CD4-positive, alpha-beta T cell treated with Interleukin-15 for 1 hour (primary cell): ENCODE measurements around the gene SAMM50.
A peak's percentile ranks its signal among the peaks of the same experiment; 100 is the strongest.

ENCODE experiments used
- DNase-seq: peaks from one replicate; pipeline ENCODE4 v3.0.0-alpha.2; 2020

Gene SAMM50

DNA sequence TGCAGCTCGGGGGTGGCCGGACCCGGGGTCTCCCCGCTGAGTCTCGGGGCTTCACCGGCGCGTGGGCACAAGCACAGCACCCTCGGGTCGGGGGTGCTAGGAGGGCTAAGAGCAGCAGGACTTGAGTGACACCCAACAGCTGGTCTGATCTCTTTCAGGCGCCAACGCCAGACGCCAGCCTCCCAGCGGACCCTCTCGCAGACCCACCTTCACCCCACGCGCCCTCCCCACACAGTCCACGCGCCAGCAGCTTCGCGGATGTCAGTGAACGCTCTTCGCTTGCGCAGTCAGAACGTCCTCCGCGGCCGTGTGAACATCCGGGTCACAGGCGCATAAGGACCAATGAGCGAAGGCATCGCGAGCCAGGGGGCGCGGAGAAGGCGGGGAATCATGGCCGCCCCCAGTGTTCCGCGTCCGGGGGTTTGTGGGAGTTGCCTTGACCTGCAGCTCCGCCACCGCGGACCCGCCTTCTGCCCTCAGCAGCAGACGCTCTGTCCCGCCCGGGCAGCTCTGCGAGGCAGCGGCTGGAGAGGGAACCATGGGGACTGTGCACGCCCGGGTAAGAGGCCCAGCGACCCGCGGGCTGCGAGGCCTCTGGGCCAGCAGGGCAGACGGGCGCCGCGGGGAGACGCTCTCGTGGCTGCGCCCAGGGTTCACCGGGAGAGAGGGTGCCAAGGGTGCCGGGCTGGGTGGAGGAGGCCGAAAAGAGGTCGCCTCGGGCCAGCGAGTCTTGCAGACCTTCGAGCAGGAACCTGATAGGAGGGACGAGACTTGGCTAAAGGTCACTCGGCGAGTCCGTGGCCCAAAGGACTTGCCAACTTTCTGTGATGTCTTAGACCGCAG, at the start of gene SAMM50:
Gene SAMM50 (plus strand): TSS at position 403 of the 843 bp plus-strand sequence. CDS start 136 bp downstream, at position 539.
- DNase-seq: peak; percentile 90

DNA sequence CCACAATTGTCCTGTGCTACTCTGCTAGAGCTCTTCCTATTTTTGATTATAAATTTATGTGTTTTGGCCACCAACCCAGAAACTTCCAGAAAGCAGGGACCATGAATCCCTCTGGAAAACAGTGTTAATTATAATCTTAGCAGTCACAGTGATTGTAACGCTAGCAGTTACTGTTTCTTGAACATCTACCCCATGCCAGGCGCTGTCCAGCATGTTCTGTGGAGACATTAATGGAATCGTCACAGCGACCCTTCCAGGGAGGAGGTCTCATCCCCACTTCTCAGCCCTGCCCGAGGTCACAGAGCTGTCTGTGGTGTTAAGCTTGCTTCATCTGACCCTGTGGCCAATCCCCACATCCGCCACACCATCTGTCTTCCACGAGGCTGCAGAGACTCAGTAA, 49.6 kb upstream of the SAMM50 start:
- no peak for DNase-seq

DNA sequence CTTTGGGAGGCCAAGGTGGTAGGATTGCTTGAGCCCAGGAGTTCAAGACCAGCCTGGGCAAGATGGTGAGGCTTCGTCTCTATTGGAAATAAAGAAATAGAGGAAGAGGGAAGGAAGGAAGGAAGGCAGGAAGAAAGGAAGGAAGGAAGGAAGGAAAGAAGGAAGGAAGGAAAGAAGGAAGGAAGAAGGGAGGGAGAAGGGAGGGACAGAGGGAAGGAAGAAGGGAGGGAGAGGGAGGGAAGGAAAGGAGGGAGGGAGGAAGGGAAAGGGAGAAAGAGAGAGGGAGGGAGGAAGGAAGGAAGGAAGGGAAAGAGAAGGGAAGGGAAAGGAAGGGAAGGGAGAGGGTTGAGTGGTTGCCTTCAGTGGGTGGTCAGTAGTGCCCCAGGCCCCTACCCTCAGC, 45.5 kb upstream of the SAMM50 start:
- no peak for DNase-seq

- DNase-seq: no peak
These were observed 45.0 kb upstream of the SAMM50 start for GRCh38 chr22:43910178-43910695.

- DNase-seq: no peak
These were observed 43.9 kb upstream of the SAMM50 start for GRCh38 chr22:43911351-43911750.

- no peak for DNase-seq
These were observed 37.7 kb upstream of the SAMM50 start for GRCh38 chr22:43917521-43917920.

- no peak for DNase-seq
These were observed 35.9 kb upstream of the SAMM50 start for GRCh38 chr22:43919106-43919973.

- DNase-seq: no peak
These were observed 33.9 kb upstream of the SAMM50 start for GRCh38 chr22:43921370-43921769.

GRCh38 chr22:43922123-43922522, 33.1 kb upstream of the SAMM50 start:
- no peak for DNase-seq

DNA sequence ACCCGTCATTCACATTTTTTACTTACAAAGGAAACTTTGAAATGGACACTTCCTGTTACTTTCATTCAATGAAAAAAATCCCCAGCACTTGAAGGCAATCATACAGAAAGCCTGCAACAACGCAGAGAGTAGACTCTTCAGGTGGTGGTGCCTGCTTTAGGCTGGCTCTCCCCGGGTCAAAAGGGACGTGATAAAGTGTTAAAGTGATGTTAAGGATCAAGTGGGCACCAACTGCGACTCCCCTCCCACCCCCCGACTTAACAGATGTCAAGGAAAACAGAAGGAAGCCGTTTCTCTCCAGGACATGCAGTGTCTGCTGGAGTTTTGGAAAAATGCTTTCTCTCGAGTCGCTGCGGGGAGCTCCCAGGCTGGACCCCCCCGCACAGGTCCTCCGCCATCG, 32.1 kb upstream of the SAMM50 start:
- DNase-seq: no peak

GRCh38 chr22:43923631-43924464, 31.4 kb upstream of the SAMM50 start, which contains the start of gene PNPLA3:
Gene PNPLA3 (plus strand): TSS chr22:43923805. CDS start chr22:43923912, 107 bp downstream.
- DNase-seq: peak; percentile 69

GRCh38 chr22:43924877-43925276, 30.4 kb upstream of the SAMM50 start:
- DNase-seq: no peak

- DNase-seq: no peak
These were observed 29.6 kb upstream of the SAMM50 start for GRCh38 chr22:43925433-43926348.

DNA sequence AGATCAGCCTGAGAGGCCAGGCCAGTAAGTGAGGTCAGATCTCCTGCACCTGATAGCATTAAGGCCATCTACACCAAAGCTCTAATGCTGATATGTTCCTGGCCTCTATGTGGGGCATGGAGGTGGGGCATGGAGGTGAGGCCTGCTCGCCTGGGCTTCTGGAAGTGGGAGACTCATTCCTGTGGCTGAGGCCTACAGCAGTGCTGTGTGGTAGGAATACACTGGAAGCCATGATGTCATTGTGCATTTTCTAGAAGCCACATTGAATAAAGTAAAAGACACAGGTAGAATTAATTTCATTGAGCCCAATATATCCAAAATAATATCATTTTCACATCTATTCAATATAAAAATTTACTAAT, 28.9 kb upstream of the SAMM50 start:
- DNase-seq: no peak

DNA sequence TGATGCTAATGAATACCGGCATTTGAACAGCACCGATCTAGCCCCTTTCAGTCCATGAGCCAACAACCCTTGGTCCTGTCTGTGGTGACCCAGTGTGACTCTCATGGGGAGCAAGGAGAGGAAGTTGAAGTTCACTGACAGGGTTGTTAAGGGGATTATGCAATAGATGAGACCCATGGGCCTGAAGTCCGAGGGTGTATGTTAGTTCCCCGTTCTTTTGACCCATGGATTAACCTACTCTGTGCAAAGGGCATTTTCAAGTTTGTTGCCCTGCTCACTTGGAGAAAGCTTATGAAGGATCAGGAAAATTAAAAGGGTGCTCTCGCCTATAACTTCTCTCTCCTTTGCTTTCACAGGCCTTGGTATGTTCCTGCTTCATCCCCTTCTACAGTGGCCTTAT, 26.8 kb upstream of the SAMM50 start:
- peak; percentile 33 for DNase-seq

DNA sequence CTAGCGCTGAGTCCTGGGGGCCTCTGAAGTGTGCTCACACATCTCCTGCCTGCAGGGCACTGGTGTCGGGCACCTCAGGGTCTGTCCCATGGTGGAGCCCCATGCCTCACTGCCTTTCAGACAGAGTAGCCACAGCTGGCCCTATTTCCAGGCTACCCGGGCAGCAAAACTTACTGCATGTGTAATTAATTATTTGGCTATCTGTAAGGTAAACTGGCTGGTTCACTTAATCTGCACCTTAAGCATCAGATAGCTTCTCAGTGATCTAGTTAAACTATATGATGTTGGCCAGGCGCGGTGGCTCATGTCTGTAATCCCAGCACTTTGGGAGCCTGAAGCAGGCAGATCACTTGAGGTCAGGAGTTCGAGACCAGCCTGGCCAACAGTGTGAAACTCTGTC, 26.3 kb upstream of the SAMM50 start:
- DNase-seq: no peak

- DNase-seq: no peak
These were observed 23.5 kb upstream of the SAMM50 start for GRCh38 chr22:43931771-43932170.

DNA sequence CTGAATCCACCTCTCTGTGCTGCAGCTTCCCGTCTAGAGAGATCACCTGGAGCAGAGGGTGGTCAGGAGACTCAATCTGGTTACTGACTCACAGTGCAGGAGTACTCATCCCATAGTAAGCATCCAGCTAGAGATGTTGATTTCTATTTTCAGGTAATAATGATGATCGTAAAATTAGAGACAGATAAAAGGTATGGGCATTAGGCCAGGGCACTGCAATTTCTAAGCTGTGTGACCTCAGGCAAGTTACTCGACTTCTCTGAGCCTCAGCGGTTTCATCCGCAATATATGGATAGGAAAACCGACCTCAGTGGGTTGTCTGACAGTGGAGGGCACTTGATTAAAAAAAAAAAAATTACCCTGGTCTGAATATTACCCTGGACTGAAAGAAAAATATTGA, 13.8 kb upstream of the SAMM50 start:
- no peak for DNase-seq

- no peak for DNase-seq
These were observed 10.4 kb upstream of the SAMM50 start for GRCh38 chr22:43944670-43945430.

DNA sequence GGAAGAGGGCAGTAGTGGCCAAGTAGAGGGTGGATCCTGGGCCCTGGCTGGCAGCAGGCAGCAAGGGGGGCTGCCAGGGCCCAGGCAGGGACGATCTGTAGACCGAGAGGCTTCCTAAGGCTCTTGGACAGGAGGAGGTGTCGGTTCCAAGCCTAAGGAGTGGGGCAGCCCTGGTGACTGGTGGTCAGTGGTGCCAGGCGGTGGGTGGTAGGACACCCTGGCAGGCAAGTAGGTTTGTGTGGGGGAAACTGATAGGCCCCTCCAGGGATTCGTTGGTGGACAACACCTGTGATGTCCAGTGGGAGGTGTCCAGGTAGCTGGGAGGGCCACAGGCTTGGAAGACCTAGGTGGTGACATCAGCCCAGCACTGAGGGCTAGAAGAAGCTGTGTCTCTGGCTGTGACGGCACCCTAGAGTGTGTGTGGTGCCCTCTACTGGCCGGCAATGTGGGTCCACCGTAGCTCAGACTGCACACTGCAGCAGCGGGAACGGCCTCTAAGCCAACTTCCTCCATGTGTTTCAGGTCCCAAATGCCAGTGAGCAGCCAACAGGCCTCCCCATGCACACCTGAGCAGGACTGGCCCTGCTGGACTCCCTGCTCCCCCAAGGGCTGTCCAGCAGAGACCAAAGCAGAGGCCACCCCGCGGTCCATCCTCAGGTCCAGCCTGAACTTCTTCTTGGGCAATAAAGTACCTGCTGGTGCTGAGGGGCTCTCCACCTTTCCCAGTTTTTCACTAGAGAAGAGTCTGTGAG, 9.4 kb upstream of the SAMM50 start:
- peak; percentile 55 for DNase-seq
